NCI-H1048 (cell line): ENCODE results near the gene STK16.

Source experiments
- DNase-seq: peaks from one replicate; lab custom pipeline; 2025; lab: John Stamatoyannopoulos, UW

Gene STK16

DNA sequence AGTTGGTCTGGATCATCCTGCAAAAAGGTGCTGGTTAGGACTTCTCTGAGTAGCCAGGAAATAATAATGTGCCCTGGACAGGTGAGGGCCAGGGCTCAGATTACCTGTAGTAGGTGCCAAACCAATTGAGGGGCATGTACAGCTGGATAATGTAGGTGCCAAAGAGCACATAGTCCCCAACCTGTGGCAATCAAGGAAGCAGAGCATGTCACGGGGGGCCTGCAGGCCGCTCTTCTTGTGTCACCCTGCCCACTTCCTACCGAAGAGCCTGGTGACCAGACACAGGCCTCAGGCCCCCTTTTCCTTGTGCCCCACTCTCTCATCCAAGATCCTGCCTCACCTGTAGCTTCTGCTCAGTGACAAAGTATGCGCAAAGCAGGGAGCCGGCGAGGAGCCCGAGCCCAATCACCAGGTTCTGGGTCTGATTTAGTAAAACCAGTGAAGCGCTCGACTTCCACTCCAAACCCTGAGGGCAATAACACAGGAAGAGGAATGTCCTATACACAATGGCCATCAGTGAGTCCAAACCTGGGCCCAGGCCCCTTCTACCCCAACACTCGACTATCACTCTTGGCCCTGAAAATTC lies 31.7 kb upstream of the STK16 start:
- no peak for DNase-seq

DNA sequence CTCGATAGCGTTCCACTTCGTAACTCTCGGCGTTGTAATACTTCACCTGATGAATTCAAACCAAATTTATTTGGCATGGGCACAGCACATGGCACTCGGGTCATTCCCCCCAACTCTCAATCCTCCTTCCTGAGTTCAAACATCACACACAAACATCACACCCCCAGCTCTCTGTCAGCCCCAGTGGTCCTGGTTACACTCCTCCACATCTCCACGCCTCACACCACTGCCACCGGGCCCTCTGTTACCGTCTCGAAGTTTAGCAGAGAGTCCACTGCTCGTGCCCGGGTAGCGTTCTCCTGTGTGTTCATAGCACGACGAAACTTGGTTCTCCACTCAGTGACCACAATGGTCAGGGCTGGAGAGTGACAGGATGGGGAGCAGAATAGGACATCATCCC lies 31.1 kb upstream of the STK16 start:
- no peak for DNase-seq

DNA sequence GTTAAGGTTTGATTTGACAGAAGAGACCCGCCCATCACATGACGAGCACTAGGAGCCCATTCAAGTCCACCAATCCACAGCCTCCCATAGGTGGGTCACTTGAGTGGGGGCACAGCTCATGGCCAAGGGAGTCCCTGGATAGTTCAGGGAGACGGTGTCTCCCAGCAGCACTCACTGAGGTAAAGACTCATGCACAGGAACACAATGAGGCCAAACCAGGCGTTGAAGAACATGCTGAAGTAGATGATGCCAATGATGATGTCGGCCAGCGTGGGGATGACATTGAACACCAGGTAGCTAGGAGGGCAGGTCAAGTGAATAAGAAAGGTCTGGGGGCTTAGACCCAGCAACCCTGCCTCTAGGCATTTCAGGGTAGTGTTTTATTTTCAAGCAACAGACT lies 30.5 kb upstream of the STK16 start:
- DNase-seq, result no peak

GRCh38 chr2:219215871-219216534 lies 29.3 kb upstream of the STK16 start:
- DNase-seq, result no peak

- no peak for DNase-seq
Measured at GRCh38 chr2:219216535-219216915, 28.8 kb upstream of the STK16 start.

DNA sequence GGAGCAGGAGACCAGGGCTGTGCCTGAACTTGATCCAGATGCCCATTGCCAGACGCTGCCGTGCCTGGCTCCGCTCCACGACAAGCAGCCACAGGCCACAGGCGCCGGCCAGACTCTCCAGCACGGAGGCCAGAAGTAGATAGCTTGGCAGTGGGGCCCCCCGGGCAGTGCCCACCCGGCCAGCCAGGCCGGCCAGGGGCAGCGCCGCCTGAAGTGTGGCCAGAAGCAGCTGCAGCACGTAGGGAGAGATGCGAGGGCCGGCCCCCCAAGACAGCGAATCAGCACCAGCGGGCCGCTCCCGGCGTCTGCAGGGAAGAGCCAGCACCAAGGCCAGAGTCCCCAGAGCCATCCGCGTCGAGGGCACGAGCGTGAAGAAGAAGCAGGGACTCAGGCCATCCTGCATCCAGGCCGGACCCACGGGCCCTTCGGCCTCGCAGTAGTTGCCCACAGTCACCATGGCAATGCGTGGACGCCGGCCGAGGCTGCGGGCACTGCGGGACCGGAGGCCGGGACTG lies 27.0 kb upstream of the STK16 start:
- no peak for DNase-seq

- DNase-seq, result peak; percentile 95
Measured at GRCh38 chr2:219218732-219219701, 26.3 kb upstream of the STK16 start, which contains the start of gene ABCB6. Gene ABCB6, minus strand, starts transcription at chr2:219218958. Its CDS starts 285 bp downstream, at chr2:219218673.

- no peak for DNase-seq
Measured at GRCh38 chr2:219219784-219220532, 25.3 kb upstream of the STK16 start.

DNA sequence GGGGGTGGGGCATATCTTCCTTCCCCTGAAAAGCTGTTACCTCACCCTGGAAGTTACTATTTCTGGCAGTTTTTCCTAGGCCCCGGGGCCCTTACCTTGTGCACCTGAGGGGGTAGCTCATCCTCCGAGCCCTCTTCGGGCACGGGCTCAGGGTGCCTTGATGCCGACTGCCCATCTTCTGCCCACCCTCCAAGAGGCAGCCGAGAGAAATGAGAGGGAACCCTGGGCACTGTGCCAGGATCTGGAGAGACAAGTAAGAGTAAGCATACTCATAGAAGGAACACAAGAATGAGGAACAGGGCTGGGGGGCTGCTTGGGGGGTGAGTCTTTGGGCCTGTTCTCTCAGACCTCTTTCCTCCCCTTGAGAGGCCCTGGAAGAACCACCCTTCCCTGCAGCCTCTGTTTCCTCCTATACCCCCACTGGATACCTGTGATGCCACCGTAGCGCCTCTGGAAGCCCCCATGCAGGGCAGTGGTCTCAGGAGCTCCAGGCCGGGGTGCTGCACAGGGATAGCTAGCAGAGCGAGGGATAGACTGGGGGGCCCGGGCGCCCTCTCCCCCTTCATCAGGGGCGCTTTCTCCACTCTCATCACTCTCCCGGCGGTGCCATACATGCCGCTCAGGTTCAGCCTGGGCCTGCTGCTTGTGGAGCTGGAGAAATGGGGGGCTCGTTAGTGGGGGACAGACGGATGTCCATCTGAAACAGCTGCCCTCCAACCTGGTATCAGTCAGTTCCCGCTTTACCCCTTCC lies 24.5 kb upstream of the STK16 start:
- no peak for DNase-seq

- no peak for DNase-seq
Measured at GRCh38 chr2:219221957-219222518, 23.2 kb upstream of the STK16 start.

- no peak for DNase-seq
Measured at GRCh38 chr2:219223831-219224610, 21.3 kb upstream of the STK16 start.

- no peak for DNase-seq
Measured at GRCh38 chr2:219225350-219225749, 19.9 kb upstream of the STK16 start.

DNA sequence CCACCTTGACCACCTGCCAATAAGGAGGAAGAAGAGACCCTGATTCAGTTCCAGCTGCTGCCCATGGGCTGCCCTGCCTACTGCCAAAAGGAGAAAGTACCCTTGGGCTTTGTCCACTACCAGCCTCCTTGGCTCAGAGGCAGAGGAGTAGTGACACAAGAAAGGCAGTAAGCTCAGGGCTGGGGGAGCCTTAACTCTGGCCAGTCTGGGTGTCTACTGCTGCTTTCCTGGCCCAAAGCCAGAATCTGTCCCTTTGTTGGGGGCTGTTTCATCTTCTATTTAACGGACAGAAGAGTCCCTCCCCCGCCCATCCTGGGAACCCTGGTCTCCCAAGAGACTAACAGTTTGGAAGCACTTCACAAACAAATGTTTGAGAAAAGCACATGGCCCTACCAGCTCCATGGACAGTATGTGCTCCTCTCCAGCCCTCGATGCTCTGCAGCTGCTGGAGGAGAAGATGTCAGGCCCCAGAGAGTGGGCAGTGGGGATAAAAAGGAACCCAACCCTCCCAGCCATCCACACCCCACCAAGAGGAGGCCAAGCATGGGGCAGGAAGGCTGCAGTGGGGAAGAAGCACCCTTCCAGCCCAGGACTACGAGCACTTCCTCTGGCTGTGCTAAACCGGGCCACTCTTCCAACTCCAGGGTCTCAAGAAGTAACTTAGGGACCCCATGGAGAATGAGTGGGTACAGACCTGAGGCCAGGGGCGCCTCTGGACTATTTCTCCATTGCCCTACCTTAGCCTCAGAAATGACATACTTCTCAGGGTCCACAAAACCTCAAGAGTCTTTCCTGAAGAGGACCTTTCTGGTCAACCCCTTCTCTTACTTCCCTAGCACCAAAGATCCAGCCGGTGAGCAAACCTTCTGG lies 17.0 kb upstream of the STK16 start:
- no peak for DNase-seq

DNA sequence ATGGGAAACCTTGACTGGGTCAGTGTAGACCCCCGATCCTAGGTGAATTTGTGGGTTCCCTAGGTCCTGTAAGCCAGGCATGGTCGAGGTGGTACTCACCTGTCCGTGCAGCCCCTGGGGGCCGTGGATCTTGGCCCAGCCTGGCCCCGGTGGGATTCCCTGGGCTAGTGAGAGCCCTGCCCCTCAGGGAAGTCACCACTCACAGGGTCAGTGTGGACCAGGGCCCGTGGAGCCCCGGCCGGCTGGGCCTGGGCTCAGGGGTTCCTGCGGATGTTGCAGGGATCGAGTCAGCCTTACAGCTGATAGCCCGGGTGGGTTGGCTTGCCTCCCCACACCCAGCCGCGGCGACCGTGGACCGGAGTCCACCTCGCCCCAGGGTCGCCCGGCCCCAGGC lies 16.4 kb upstream of the STK16 start:
- no peak for DNase-seq

DNA sequence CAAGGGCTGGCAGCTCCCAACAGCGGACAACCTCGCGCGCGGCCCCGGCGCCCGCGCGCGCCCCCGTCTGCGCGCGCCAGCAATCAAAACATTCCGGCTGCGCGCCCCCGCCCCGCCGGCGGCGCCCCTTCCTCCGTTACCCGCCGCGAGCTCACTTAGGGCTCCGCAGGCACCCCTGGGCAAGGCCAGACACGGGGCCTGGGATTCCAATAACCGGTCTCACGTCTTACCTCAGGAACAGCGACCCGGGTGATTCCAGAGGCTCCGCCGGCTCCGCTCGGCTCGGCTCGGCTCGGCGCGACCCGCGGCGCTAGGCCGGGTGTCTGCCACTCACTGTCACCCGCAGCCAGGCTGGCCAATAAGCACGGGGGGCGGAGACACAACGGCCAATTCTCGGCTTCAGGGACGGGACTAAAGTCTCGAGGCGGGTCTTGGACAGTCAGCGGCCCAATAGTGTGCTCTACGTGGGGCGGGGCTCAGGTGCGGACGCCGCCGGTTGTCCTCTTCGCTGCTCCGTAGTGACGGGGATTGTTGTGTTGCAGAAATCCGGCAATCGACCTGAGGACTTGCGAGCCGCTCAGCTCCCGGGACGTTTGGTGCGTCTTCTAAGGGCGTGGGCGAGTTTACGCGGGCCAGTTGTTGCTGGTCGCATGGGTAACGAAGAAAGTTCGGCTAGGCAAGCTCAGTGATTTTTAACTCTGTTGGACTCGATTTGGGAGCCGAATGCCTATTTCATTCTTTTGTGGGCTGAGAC lies 15.8 kb upstream of the STK16 start, which contains the start of the genes ANKZF1 and ATG9A:
ANKZF1 (plus strand) TSS at position 502 of the 754 bp plus-strand sequence. CDS start 452 bp downstream, outside the sequence.
ATG9A (minus strand) TSS at position 332 of the 754 bp plus-strand sequence. CDS start 1,612 bp downstream, outside the sequence.
- DNase-seq, result peak; percentile 96

DNA sequence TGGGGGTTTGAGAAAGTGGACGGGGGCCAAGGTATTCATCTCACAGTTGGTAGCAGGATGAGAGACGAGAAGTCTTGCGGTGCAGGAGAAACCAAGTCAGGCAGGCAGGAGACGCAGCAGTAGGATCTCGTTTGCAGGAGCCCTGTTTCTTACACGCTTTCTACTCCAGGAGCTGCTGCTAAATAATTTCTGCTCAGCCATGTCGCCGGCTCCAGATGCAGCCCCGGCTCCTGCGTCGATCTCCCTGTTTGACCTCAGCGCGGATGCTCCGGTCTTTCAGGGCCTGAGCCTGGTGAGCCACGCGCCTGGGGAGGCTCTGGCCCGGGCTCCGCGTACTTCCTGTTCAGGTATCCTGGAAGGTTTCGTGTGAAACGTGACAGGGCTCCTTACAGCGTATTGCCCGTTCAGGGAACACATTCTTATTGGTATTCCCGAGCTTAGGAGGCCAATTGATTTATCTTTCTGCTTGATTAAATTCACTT lies 15.2 kb upstream of the STK16 start:
- no peak for DNase-seq

DNA sequence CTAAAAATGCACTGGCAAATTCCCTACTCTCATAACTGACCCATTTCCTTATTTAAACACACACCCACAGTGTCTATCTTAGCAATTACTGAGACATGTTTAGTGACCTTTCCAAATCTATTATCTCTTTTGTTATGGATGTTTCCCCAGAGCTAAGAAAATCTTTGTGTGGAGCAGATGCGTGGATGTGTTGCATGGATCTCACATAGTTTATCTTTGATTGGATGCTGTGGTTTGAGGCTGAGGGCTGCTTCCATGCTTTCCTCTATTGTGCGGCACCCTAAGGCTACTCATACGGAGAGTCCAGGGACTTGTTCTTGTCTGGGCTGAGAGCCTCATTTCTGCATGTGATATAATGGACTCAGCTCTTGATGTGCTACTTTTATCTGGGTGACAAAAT lies 10.9 kb upstream of the STK16 start:
- no peak for DNase-seq

DNA sequence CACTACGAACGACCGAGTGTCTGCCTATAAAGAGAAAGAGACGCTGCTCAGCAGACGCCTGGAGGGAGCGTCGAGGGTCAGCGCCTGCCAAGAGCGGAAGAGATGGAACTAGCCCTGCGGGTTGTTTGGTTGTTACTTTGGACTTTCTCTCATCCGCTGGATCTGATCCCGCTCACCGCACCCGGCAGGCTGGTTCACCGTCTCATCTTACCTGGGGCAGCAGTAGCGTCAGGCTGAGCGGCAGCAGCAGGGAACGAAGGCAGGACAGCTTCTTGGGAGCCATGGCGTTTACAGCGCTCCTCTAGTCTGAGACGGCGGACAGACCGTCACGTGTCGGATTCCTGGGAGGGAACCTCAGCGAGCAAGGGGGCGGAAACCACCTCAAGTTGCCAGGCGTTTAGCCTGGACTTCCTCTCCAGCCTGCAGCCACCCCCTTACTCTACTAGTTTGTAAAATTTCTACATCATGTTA lies 2.0 kb upstream of the STK16 start:
- no peak for DNase-seq
